Sigmoid colon (tissue), 7 donors: ENCODE results near the gene SHC3. TPM values are rescaled to one million over a fixed set of nuclear protein-coding genes. Genes with fewer than 3 reads are reported as not detected.

ENCODE experiments used
- DNase-seq: peaks from one replicate; pipeline ENCODE4 v3.0.0-alpha.2; 2019
- H3K27ac ChIP-seq, 4 donors: fragments of 200-600 bp; sonication (generic); one replicate each; pipeline ENCODE4 v1.5.1; 2016 to 2019; ENCODE audit warnings: mild to moderate bottlenecking in 1 of 4
- H3K27me3 ChIP-seq, 3 donors: fragments of 200-600 bp; sonication (generic); one replicate each; pipeline ENCODE4 v1.5.1; 2019; ENCODE audit warnings: mild to moderate bottlenecking in 1 of 3
- H3K36me3 ChIP-seq, 4 donors: fragments of 200-600 bp; sonication (generic); one replicate each; pipeline ENCODE4 v1.5.1; 2016 to 2019
- H3K4me1 ChIP-seq, 4 donors: fragments of 200-600 bp; sonication (generic); one replicate each; pipeline ENCODE4 v1.5.1; 2017 to 2019
- H3K4me3 ChIP-seq, 4 donors: fragments of 200-600 bp; sonication (generic); one replicate each; pipeline ENCODE4 v1.5.1; 2017 to 2019; ENCODE audit warnings: mild to moderate bottlenecking in 2 of 4, moderate library complexity in 1 of 4
- H3K9me3 ChIP-seq, 4 donors: fragments of 200-600 bp in 3 of 4; sonication (generic) in 3 of 4; one replicate each; pipeline versions ENCODE4 v1.5.1 to v1.6.1; 2013 to 2019
- EP300 ChIP-seq, 4 donors: sonication (generic); formaldehyde crosslinking; IDR thresholded peaks; one replicate each; pipeline ENCODE4 v1.6.1; 2017; ENCODE audit warnings: antibody characterized with exemption in 4 of 4
- POLR2A ChIP-seq, 2 donors: fragments of 450-650 bp; IDR thresholded peaks; one replicate each; pipeline ENCODE4 v1.6.1; 2016; ENCODE audit warnings: antibody characterized with exemption in 2 of 2, mild to moderate bottlenecking in 2 of 2, moderate library complexity in 2 of 2
- POLR2AphosphoS5 ChIP-seq, 4 donors: sonication (generic); formaldehyde crosslinking; IDR thresholded peaks; one replicate each; pipeline ENCODE4 v1.6.1; 2017; ENCODE audit warnings: antibody characterized with exemption in 4 of 4
- WGBS, 2 donors: extraction: QIAGEN DNeasy Blood & Tissue Kit; methylation state at CpG; one replicate each; pipeline ENCODE4 v1.1.7; 2013; 5-methylcytosine and 5-hydroxymethylcytosine counted together
- intact Hi-C: fragments of 100-400 bp; cut with DNase I; formaldehyde crosslinking; loops from one replicate; pipeline ENCODE4 v1.15.1; 2023
- polyA plus RNA-seq, 3 donors: library from polyadenylated mRNA; stranded (reverse); fragments of 200-250 nt; gene quantifications; one replicate each; pipeline ENCODE4 v1.2.3, GENCODE V29; 2013
- total RNA-seq, 4 donors: library from RNA; depleted of rRNA; stranded (reverse); fragments of >200 nt; gene quantifications; one replicate each; pipeline ENCODE4 v1.1.0, GENCODE V29; 2016
- TF ChIP-seq, protein P1 (sequence below), 4 experiments: fragments of 450-650 bp in 3 of 4; fragments of 200-600 bp in 1 of 4; IDR thresholded peaks; one replicate each; pipeline ENCODE4 v1.5.1; 2016 to 2019; ENCODE audit warnings: antibody characterized with exemption in 4 of 4, mild to moderate bottlenecking in 3 of 4, moderate library complexity in 2 of 4
- donor health status: healthy with polysubstance abuse.
- donor health status: Bipolar disorder and iron deficiency.
- donor health status: healthy.

Gene SHC3
- total and polyA plus RNA-seq, 7 donors, result 0.32 to 14.7 (median 2.1) TPM; not detected in 1

DNA sequence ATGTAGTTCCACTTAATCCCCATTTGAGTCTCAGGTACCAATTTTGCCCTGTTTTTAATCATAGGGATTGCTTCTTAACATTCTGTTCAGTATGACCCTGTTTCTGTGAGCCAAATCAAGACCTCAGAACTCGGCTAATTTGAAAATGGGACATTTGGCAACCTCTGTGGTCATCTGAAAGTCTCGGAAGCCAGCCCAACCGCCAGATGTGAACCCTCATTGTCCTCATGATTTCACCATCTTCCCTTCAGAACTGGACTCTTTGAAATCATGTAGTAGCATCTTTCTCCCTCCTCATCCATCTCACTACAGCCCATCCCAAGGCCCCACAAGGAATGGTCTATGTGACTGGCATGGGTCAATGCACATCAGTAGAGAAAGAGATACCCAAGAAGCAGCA is 98.4 kb downstream of the SHC3 start:
- Histone ChIP-seq H3K9me3 (no peaks in the 10 kb centered on the region), H3K4me1 (peaks cover 0 to 15% (median 12%) of the 10 kb centered on the region in 4 donors), H3K4me3 (no peak overlapping the region), H3K27me3 (no peaks in the 10 kb centered on the region), H3K36me3 (no peaks in the 10 kb centered on the region), H3K27ac (peak overlapping the region in 3 of 4 donors; percentile 31 to 44 (median 41))
- TF ChIP-seq POLR2AphosphoS5 (IDR thresholded peaks at IDR 0.05), result peak; percentile 21 to 68 (median 52)
- TF ChIP-seq EP300 (IDR thresholded peaks at IDR 0.05), result no peak
- intact Hi-C loops, result no loop called here
- 71 to 84% methylated on average over 3 of the region's 3 CpGs for WGBS, 2 donors
- DNase-seq, result peak; percentile 85

DNA sequence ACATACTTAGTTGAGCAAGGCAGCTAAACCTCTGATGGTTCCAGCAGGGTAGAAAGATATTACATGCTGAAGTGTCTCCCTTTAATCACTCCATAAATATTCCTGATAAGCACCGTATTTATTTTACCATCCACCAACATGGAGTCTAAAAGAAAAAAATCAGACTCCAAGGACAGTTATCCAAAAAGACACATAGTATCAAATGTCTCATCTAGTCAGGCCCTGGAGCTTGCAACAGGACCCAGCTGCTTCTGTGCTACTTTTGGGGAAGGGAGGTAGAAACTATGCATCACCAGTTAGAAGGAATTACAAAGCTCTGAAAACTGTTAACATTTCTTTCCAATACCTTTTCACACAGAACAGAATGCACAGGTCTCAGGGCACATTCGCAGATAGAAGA is 99.2 kb downstream of the SHC3 start:
- WGBS, 2 donors, result 80 to 86% methylated on average over 2 of the region's 2 CpGs

DNA sequence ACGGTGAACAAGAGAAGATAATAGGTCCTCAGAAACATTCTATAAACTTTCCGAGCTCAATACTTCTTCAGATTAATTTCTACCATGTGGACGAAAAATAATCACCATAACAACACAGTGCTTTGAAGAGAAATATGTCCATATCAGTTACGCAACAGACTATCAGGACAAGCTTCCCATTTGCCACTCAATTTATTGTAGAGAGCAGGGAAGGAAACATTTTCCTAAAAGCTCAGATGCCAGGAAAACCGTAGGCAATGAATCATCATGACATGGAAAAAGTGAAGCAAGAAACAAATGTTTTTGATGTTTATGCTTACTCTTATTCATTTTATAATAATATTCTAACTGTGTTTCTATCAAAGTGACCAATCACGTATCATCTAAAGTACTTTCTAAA is 99.8 kb downstream of the SHC3 start:
- peaks cover 0 to 15% (median 12%) of the 10 kb centered on the region in 4 donors for H3K4me1 ChIP-seq
- peak; percentile 33 for DNase-seq
- H3K27ac ChIP-seq, result no peak overlapping the region
- no peak overlapping the region for H3K4me3 ChIP-seq
- 75 to 80% methylated on average over 6 of the region's 6 CpGs for WGBS, 2 donors
- no peaks in the 10 kb centered on the region for H3K9me3 ChIP-seq
- intact Hi-C loops, result no loop called here
- peak; percentile 41 to 66 (median 64) for TF ChIP-seq POLR2AphosphoS5 (IDR thresholded peaks at IDR 0.05)
- no peak for TF ChIP-seq POLR2A (IDR thresholded peaks at IDR 0.05)
- H3K27me3 ChIP-seq, result no peaks in the 10 kb centered on the region
- H3K36me3 ChIP-seq, result no peaks in the 10 kb centered on the region

More for the DNA sequence above, 99.2 kb downstream of the SHC3 start:
- H3K4me1 ChIP-seq, result peaks cover 0 to 15% (median 12%) of the 10 kb centered on the region in 4 donors
- intact Hi-C loops, result no loop called here
- H3K4me3 ChIP-seq, result no peak overlapping the region
- no peaks in the 10 kb centered on the region for H3K9me3 ChIP-seq
- H3K27me3 ChIP-seq, result no peaks in the 10 kb centered on the region
- no peaks in the 10 kb centered on the region for H3K36me3 ChIP-seq
- TF ChIP-seq, protein P1, sequence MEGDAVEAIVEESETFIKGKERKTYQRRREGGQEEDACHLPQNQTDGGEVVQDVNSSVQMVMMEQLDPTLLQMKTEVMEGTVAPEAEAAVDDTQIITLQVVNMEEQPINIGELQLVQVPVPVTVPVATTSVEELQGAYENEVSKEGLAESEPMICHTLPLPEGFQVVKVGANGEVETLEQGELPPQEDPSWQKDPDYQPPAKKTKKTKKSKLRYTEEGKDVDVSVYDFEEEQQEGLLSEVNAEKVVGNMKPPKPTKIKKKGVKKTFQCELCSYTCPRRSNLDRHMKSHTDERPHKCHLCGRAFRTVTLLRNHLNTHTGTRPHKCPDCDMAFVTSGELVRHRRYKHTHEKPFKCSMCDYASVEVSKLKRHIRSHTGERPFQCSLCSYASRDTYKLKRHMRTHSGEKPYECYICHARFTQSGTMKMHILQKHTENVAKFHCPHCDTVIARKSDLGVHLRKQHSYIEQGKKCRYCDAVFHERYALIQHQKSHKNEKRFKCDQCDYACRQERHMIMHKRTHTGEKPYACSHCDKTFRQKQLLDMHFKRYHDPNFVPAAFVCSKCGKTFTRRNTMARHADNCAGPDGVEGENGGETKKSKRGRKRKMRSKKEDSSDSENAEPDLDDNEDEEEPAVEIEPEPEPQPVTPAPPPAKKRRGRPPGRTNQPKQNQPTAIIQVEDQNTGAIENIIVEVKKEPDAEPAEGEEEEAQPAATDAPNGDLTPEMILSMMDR (IDR thresholded peaks at IDR 0.05), result no peak
- TF ChIP-seq POLR2A (IDR thresholded peaks at IDR 0.05), result no peak
- TF ChIP-seq EP300 (IDR thresholded peaks at IDR 0.05), result no peak
- TF ChIP-seq POLR2AphosphoS5 (IDR thresholded peaks at IDR 0.05), result peak in 1 of 4 donors; percentile 4
- peak overlapping the region; percentile 3 to 44 (median 36) for H3K27ac ChIP-seq
- DNase-seq, result peak; percentile 45

DNA sequence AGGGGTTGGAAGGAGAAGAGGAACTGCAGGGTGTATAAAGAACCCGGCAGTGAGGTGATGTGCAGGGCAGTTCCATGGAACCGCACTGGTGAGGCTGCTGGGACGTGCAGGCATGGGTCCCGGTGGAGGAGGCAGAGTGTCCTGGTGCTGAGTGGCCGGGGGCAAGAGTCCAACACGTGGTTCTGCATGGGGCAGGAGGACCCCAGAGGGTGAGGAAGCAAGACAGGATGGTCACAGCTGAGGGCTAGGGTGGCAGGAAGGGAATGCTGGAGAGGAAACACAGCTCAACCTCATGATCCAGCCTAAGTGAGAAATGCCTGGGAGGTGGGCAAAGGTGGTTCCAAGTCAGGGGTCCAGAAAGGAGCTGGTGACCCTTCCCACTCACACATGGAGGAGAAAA is 100.2 kb downstream of the SHC3 start:
- peak; percentile 66 for DNase-seq
- Histone ChIP-seq H3K36me3 (no peaks in the 10 kb centered on the region), H3K4me3 (no peak overlapping the region), H3K4me1 (peaks cover 0 to 15% (median 12%) of the 10 kb centered on the region in 4 donors), H3K27me3 (no peaks in the 10 kb centered on the region), H3K27ac (peak overlapping the region in 1 of 4 donors; percentile 27), H3K9me3 (no peaks in the 10 kb centered on the region)
- TF ChIP-seq POLR2AphosphoS5 (IDR thresholded peaks at IDR 0.05) (no peak), POLR2A (IDR thresholded peaks at IDR 0.05) (no peak), EP300 (IDR thresholded peaks at IDR 0.05) (no peak)
- TF ChIP-seq, protein P1 (IDR thresholded peaks at IDR 0.05), result no peak
- 76 to 77% methylated on average over 6 of the region's 6 CpGs for WGBS, 2 donors
- intact Hi-C loops, result no loop called here

DNA sequence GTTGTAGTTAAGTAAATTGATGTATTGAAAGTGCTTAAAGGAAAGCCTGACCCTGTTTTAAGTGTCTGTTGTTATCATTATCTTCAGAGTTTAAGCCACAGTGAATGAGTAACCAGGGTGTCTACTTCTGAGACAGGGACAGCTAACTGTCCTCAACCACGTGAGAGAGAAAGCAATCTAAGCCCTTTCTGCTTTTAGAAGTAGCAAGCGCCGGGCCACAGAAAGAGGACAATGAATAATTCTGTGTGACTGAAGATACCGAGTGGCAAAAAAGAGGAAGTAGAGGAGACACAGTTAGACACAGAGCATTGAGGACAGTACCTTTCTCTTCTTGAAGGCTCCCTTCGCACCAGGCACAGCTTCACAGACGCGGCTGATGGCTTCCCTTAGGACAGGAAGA is 101.1 kb downstream of the SHC3 start:
- peak; percentile 33 for DNase-seq
- Histone ChIP-seq H3K36me3 (no peaks in the 10 kb centered on the region), H3K4me3 (no peak overlapping the region), H3K4me1 (peaks cover 0 to 15% (median 12%) of the 10 kb centered on the region in 4 donors), H3K9me3 (no peaks in the 10 kb centered on the region), H3K27me3 (no peaks in the 10 kb centered on the region), H3K27ac (no peak overlapping the region)
- 9 to 29% methylated on average over 7 of the region's 7 CpGs for WGBS, 2 donors
- TF ChIP-seq, protein P1 (IDR thresholded peaks at IDR 0.05), result no peak
- TF ChIP-seq POLR2A (IDR thresholded peaks at IDR 0.05) (no peak), POLR2AphosphoS5 (IDR thresholded peaks at IDR 0.05) (no peak), EP300 (IDR thresholded peaks at IDR 0.05) (no peak)
- intact Hi-C loops, result no loop called here

DNA sequence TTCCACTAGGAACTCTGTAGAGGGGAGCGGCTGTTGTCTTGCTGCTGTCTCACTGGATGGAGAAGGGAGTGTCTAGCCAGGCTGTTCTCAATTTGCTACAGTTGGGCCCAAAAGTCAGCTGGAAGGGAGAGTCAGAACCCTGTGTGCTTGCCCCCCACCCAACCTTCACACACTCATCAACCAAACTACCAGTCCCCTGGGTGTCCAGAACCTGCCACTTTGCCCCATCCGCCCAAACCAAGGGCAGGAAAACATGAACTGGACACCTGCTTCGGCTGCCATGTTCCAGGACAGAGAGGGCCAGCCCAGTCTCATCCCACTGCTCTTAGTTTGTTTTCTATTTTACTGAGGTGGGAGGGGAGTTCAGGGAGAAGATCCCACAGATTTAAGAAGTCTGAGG is 105.2 kb downstream of the SHC3 start:
- H3K4me1 ChIP-seq, result peaks cover 0 to 12% (median 10%) of the 10 kb centered on the region in 4 donors
- 92 to 95% methylated on average over 3 of the region's 3 CpGs for WGBS, 2 donors
- DNase-seq, result peak; percentile 27
- TF ChIP-seq EP300 (IDR thresholded peaks at IDR 0.05) (no peak), POLR2AphosphoS5 (IDR thresholded peaks at IDR 0.05) (no peak)
- no peaks in the 10 kb centered on the region for H3K36me3 ChIP-seq
- no peaks in the 10 kb centered on the region for H3K9me3 ChIP-seq
- no peak overlapping the region for H3K27ac ChIP-seq
- H3K4me3 ChIP-seq, result no peak overlapping the region
- H3K27me3 ChIP-seq, result no peaks in the 10 kb centered on the region
- intact Hi-C loops, result no loop called here
